CD4-positive, alpha-beta T cell treated with Interleukin-21 for 1 hour (primary cell): ENCODE measurements around the gene TPSAB1.
"Not testable (repeated sequence)": the region's sequence is repeated elsewhere in the genome, so short reads cannot be mapped to it uniquely, and the experiment has no call there.

Experiments
- DNase-seq: peaks from one replicate; pipeline ENCODE4 v3.0.0-alpha.2; 2020

TPSAB1 gene

GRCh38 chr16:1240436-1240835, at the start of gene TPSAB1:
TPSAB1 (plus strand) TSS chr16:1240705; CDS start chr16:1240939, 234 bp downstream.
- not testable (repeated sequence) for DNase-seq

DNA sequence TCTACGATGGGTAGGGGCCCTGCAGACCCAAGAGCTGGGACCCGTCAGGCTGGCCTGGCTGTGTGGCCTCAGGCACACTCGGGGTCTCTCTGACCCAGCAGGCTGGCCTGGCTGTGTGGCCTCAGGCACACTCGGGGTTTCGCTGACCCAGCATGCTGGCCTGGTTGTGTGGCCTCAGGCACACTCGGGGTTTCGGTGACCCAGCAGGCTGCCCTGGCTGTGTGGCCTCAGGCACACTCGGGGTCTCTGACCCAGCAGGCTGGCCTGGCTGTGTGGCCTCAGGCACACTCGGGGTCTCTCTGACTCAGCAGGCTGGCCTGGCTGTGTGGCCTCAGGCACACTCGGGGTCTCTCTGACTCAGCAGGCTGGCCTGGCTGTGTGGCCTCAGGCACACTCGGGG, 49.7 kb upstream of the TPSAB1 start:
- not testable (repeated sequence) for DNase-seq

GRCh38 chr16:1192384-1193073, 48.0 kb upstream of the TPSAB1 start:
- no peak for DNase-seq

DNA sequence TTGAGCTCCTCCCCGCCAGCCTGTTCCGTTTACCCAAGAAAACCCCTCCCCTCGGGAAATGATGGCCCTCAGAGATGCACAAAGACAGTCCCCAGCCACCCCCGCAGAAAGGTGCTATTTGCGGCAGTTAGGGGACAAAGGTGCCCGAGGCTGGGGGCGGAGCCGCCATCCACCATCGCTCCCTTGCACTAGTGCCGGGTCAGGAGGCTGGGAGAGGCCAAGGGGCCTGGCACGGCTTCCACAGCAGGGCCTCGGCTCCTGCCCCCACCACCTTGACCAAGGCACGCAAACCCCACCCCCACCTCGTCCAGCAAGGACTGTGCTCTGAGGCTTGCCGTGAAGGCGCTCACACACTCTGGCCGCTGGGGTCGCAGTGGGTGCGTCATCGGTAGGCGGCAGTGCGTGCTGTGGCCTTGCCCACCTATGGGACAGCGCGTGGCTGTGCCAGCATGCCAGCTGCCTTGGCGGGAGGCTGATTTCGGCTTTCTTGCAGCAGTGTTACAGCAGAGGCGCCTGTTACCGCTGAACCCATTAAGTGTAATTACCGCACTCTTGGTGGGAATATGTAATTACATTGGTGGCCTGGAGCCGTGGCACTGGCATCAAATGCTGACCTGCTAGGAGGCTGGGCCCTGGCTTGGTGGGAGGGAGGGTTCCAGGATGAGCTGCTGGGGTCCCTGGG, 47.2 kb upstream of the TPSAB1 start:
- DNase-seq = no peak

DNA sequence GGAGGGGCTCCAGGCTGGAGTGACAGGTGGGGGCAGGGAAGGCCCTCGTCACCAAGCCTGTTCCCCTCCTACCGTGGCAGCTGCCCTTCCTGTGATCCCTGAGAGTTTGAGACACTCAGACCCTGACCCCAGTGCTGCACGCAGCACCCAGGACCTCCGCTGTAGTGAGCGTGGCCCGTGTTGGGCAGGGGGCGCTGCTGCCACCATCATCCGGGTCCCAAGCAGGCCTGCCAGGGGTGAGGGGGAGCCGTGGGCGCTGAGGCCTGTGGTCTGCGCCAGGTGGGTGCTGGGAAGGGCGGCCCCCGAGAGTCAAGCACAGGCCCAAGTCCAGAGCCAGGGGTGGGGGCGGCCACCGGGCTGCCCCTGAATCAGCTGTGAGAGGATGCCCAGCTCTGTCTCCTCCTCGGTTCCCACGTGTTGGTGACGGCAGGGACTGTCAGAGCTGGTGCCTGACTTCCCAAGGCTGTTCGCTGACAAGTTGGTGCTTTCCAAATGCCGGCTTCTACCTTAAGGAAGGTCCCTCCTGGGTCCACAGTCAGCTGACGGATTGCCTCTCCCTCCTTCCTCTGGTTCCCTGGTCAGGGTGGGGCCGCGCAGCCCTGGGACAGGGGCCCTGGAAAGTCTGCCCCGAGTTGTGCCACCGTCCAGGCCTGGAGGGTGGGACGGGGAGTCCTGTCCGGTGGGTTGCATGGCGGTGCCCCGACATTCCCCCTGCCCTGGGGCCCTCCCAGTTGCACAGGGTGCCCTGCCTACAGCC, 46.5 kb upstream of the TPSAB1 start:
- DNase-seq = no peak

DNA sequence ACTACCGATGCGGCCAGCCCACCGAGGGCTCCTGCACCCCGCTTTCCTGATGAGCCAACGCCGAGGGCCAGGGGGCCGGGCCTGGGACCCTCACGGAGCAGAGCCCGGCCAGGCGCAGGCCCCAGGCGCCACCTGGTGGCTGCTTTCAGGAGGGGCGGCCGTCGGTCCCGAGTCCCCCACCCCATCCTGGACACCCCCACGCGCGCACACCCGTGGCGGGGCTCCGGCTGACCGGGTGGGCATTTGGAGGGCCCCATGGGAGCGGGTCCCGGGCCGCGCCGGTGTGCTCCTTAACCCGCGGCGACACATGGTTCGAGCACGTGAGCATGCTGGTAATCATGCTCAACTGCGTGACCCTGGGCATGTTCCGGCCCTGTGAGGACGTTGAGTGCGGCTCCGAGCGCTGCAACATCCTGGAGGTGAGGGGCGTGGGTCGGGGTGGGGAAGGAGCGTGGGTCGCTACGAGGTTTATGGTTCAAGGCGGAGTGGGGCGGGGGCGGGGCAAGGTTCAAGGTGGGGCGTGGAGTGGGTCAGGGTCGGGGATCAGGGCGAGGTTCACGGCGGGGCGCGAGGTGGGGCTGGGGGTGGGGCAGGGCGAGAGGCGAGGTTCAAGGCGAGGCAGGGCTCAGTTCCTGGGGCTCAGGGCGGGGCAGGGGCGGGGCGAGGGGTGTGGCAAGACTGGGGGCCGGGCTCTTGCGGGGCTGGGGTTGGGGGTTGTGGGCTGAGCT, 45.7 kb upstream of the TPSAB1 start:
- DNase-seq = no peak

DNA sequence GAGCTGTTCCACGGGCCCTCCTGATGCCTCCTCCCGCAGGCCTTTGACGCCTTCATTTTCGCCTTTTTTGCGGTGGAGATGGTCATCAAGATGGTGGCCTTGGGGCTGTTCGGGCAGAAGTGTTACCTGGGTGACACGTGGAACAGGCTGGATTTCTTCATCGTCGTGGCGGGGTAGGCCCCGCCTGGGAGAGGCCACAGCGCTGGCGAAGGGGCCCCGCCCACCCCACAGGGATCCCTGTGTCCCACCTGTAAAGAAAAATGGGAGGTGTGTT, 45.2 kb upstream of the TPSAB1 start:
- no peak for DNase-seq

- no peak for DNase-seq
Observed at GRCh38 chr16:1196494-1196893, 44.0 kb upstream of the TPSAB1 start.

DNA sequence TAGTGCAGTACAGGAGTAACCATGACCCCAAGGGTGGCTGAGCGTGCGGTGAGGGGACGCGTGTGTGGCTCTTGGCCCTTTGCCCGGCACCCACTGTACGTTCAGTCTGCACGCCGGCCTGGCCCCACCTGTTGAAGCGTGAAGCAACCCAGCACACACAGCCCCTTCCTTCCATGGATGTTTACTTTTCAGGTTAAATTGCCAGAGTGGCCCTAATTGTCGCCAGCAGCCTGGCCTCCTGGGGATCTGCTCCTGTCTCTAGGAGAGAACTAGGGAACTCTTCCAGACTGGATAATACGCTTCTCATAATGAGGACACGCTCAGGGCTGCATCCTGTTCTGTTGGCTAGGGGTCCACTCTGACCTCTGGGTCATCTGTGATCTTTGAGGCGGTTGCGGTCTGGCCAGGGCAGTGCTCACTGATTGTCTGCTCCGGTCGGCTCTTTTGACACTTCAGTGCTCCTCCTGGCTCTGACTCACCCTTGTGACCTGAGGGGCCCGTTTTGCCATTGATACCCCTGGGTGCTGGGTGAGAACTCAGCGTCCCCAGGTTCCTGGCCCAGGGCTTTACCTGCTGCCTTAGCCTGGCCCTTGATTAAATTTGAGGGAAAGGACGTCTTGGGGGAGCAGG, 43.2 kb upstream of the TPSAB1 start:
- DNase-seq = no peak

GRCh38 chr16:1198194-1198593, 42.3 kb upstream of the TPSAB1 start:
- no peak for DNase-seq

DNA sequence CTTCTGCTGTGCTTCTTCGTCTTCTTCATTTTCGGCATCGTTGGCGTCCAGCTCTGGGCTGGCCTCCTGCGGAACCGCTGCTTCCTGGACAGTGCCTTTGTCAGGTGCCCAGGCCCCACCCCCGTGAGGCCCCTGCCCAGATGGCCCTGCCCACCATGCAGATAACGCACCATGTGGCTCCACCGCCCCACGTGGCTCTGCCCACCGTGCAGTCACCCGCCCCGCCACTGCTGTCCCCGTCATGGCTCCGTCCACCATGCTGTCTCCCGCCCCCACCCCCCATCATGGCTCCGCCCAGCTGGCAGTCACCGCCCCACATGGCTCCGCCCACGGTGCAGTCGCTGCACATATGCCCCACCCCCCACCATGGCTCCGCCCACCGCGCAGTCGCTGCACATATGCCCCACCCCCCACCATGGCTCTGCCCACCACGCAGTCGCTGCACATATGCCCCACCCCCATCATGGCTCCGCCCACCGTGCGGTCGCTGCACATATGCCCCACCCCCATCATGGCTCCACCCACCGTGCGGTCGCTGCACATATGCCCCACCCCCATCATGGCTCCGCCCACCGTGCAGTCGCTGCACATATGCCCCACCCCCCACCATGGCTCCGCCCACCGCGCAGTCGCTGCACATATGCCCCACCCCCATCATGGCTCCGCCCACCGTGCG, 41.7 kb upstream of the TPSAB1 start:
- not testable (repeated sequence) for DNase-seq

DNA sequence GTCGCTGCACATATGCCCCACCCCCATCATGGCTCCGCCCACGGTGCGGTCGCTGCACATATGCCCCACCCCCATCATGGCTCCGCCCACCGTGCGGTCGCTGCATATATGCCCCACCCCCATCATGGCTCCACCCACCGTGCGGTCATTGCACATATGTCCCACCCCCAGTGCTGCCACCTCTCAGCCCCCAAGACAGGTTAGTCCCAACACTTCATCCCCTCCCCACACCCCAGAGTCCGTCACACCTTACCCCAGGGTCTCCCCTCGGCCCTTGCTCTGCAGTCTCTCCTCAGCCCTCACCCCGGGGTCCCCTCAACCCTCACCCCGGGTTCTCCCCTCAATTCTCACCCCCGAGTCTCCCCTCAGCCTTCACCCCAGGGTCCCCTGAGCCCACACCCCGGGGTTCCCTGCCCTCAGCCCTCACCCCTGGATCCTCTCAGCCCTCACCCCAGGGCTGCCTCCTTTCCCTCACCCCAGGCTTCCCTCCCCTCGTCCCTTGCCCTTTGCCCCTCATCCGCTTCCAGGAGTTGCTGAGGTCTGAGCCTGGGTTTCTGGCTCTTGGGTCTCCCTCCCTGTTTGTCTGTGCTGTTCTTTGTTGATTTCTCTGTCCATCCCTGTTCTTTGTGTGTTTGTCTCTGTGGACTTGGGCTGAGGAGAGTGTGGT, 41.0 kb upstream of the TPSAB1 start:
- no peak for DNase-seq

DNA sequence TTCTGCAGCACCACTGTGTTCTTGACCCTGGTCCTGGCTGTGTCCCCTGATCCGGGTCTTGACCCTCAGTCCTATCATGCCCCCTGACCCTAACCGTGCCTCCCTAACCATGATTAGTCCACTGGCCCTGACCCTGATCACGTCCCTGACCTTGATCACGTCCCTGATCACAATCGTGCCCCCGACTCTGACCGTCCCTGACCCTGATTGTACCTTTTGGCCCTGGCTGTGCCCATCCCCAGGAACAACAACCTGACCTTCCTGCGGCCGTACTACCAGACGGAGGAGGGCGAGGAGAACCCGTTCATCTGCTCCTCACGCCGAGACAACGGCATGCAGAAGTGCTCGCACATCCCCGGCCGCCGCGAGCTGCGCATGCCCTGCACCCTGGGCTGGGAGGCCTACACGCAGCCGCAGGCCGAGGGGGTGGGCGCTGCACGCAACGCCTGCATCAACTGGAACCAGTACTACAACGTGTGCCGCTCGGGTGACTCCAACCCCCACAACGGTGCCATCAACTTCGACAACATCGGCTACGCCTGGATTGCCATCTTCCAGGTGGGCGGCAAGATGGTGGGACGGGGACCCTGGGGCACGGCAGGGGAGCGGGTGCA, 40.4 kb upstream of the TPSAB1 start:
- no peak for DNase-seq

GRCh38 chr16:1201444-1201843, 39.1 kb upstream of the TPSAB1 start:
- DNase-seq = no peak

GRCh38 chr16:1202274-1202673, 38.2 kb upstream of the TPSAB1 start:
- no peak for DNase-seq

GRCh38 chr16:1204933-1205332, 35.6 kb upstream of the TPSAB1 start:
- no peak for DNase-seq

DNA sequence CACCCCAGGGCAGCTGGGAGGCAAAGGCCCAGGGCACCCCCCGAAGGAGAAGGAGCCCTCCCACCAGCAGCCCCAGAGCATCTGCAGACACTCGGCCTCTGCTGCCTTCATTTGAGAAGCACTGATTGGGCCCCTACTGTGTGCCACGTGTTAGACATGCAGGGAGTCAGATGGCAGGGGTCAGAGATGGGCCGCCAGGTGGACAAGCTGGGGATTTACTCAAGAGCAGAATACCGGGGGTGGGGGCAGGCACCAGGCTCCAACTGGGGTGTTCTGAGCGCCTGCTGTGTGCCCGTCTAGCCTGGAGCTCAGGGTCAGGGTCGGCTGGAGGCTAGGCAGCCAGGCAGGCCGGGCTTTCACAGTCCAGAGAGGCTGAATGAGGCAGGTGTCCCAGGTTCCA, 34.2 kb upstream of the TPSAB1 start:
- DNase-seq = no peak

DNA sequence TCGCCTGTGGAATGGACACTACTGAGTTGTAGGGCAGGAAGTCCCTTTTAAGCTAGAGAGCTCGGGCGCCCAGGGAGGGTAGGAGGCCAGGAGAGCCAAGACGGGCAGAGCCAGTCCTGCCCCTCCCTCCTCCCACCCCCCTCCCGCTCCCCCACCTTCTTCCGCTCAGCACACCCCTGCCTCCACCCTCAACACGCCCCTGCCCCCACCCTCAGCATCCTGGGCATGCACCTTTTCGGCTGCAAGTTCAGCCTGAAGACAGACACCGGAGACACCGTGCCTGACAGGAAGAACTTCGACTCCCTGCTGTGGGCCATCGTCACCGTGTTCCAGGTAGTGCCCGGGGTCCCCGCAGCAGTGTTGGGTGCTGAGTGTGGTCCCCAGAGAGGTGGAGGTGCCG, 33.7 kb upstream of the TPSAB1 start:
- peak; percentile 31 for DNase-seq

GRCh38 chr16:1208239-1208830, 32.2 kb upstream of the TPSAB1 start:
- DNase-seq = peak; percentile 8

- DNase-seq = no peak
Observed at GRCh38 chr16:1209081-1209480, 31.4 kb upstream of the TPSAB1 start.

DNA sequence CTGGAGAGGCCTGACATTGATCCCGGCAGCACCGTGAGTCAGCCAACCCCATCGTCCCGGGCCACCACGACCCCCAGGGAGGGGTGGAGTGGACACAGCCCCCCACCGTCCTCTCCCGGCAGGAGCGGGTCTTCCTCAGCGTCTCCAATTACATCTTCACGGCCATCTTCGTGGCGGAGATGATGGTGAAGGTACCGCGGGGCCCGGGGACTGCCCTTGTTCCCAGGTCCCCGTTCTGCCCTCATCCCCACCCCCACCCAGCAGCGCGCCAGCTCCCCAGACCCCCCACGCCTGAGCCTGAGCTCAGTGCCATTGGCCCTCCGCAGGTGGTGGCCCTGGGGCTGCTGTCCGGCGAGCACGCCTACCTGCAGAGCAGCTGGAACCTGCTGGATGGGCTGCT, 30.0 kb upstream of the TPSAB1 start:
- DNase-seq = no peak
